ENCODE data around the gene CCSER2. TPM values are rescaled to one million over a fixed set of nuclear protein-coding genes. Genes with fewer than 3 reads are reported as not detected.

Gene CCSER2
- polyA plus RNA-seq, 1 of the 3 experiments (the other 2 are of a cell fraction), result 8.5 TPM

GRCh38 chr10:84353052-84353803, 24.8 kb downstream of the CCSER2 start:
- Histone ChIP-seq H3K4me2 (no peak overlapping the region), H4K20me1 (ENCODE audit: insufficient read depth) (peaks cover 82% of the 10 kb centered on the region), H2AFZ (ENCODE audit: low read depth) (no peak overlapping the region), H3K9me2 (no peaks in the 10 kb centered on the region), H3K36me3 (replicated peaks in 1 of 2; ENCODE audit: control insufficient read depth in 1 of 2, insufficient read depth in 2 of 2, low read length in 1 of 2) (no peaks in the 10 kb centered on the region), H3K79me2 (ENCODE audit: insufficient read depth) (peaks cover 90% of the 10 kb centered on the region), H3K4me1 (ENCODE audit: control insufficient read depth in 1 of 2, insufficient read depth in 2 of 2, low read depth in 1 of 2, low read length in 1 of 2) (peaks cover 0 to 9% of the 10 kb centered on the region in 2 experiments; a peak in 1 of 4 replicates), H3F3A (replicated peaks; ENCODE audit: insufficient read depth) (peaks cover 23% of the 10 kb centered on the region), H3K27ac (ENCODE audit: low read depth in 2 of 2, low read length in 1 of 2) (no peak overlapping the region), H3K9me3 (no peaks in the 10 kb centered on the region), H3K27me3 (ENCODE audit: insufficient read depth) (no peaks in the 10 kb centered on the region), H3K9ac (no peak overlapping the region), H3K4me3 (ENCODE audit: low read depth in 2 of 2, low read length in 1 of 2) (no peak overlapping the region)
- no peak for TF ChIP-seq FOXJ3 (CRISPR knock-in tag; IDR thresholded peaks at IDR 0.05)
- TF ChIP-seq RFX5 (IDR thresholded peaks at IDR 0.05; ENCODE audit: low read length), result no peak
- no peak for TF ChIP-seq GATA2 (CRISPR knock-in tag; IDR thresholded peaks at IDR 0.05)
- TF ChIP-seq YY1 (IDR thresholded peaks at IDR 0.05; ENCODE audit: low read depth), result no peak
- no peak for TF ChIP-seq RCOR1 (IDR thresholded peaks at IDR 0.05; ENCODE audit: low read length)
- no peak for TF ChIP-seq MXI1 (IDR thresholded peaks at IDR 0.05; ENCODE audit: low read depth, low read length)
- no peak for TF ChIP-seq EZH2phosphoT487 (IDR thresholded peaks at IDR 0.05; ENCODE audit: borderline replicate concordance, low read depth)
- TF ChIP-seq NRF1 (IDR thresholded peaks at IDR 0.05; ENCODE audit: low read depth, low read length), result no peak
- TF ChIP-seq SMC3 (IDR thresholded peaks at IDR 0.05; ENCODE audit: low read depth, low read length), result no peak
- TF ChIP-seq TEAD4 (IDR thresholded peaks at IDR 0.05; ENCODE audit: borderline replicate concordance, insufficient read depth), result no peak
- TF ChIP-seq TCF12 (IDR thresholded peaks at IDR 0.05), result no peak
- no peak for TF ChIP-seq ZBTB33 (IDR thresholded peaks at IDR 0.05; ENCODE audit: borderline replicate concordance, low read depth)
- TF ChIP-seq SIN3A (IDR thresholded peaks at IDR 0.05; ENCODE audit: borderline replicate concordance, low read depth, low read length), result no peak
- TF ChIP-seq JUND (IDR thresholded peaks at IDR 0.05), result no peak
- TF ChIP-seq MEF2A (IDR thresholded peaks at IDR 0.05; ENCODE audit: borderline replicate concordance, low read depth), result no peak
- no peak for TF ChIP-seq RXRA (IDR thresholded peaks at IDR 0.05; ENCODE audit: borderline replicate concordance, low read depth)
- no peak for TF ChIP-seq MAX (IDR thresholded peaks at IDR 0.05; ENCODE audit: low read depth)
- TF ChIP-seq RAD21 (IDR thresholded peaks at IDR 0.05; ENCODE audit: low read length), result no peak
- 91% methylated on average over 11 of the region's 11 CpGs for whole genome bisulfite sequencing (ENCODE audit: low lambda C conversion rate)
- DNase-seq, result no peak
- POLR2A ChIA-PET, result no interaction called here
- CTCF ChIA-PET, result interaction anchor here (0.6 to 6.3 kb wide), 12 partner anchors 9 to 362 kb away, joined by 3 to 34 read pairs (median 6); partner anchors contain the start of gene CCSER2

Measured in SK-N-SH (cell line).